Adipose tissue (tissue), 3 donors: Measurements from ENCODE around the gene MMP12. TPM values are rescaled to one million over a fixed set of nuclear protein-coding genes. Genes with fewer than 3 reads are reported as not detected.

Experiments used
- H3K27ac ChIP-seq: one replicate; pipeline ENCODE4 v1.5.1; 2013; ENCODE audit warnings: low read depth, low read length
- WGBS, 3 donors: extraction: QIAGEN DNeasy Blood & Tissue Kit; methylation state at CpG; one replicate each; pipeline ENCODE4 v1.1.7; 2013; 5-methylcytosine and 5-hydroxymethylcytosine counted together
- polyA plus RNA-seq, 3 donors: library from polyadenylated mRNA; stranded (reverse); fragments of 200-250 nt; gene quantifications; one replicate each; pipeline ENCODE4 v1.2.3, GENCODE V29; 2013
- donor health status: healthy with polysubstance abuse.
- donor health status: Bipolar disorder and iron deficiency.
- donor health status: healthy.

Gene MMP12
- polyA plus RNA-seq, 3 donors, result 0.09 to 0.19 TPM; not detected in 1

GRCh38 chr11:102864724-102865123 is 10.1 kb downstream of the MMP12 start:
- H3K27ac ChIP-seq, result no peak overlapping the region
- WGBS, 3 donors, result 83 to 98% (median 90%) methylated on average over 1 of the region's 1 CpG

- WGBS, 3 donors, result 56 to 84% (median 74%) methylated on average over 2 of the region's 2 CpGs
- H3K27ac ChIP-seq, result no peak overlapping the region
Observed at GRCh38 chr11:102853956-102854355, 20.8 kb downstream of the MMP12 start.

GRCh38 chr11:102853055-102853454 is 21.7 kb downstream of the MMP12 start:
- no peak overlapping the region for H3K27ac ChIP-seq
- 74 to 85% (median 77%) methylated on average over 3 of the region's 3 CpGs for WGBS, 3 donors

GRCh38 chr11:102850973-102851745 is 23.6 kb downstream of the MMP12 start:
- 60 to 74% (median 71%) methylated on average over 7 of the region's 7 CpGs for WGBS, 3 donors

GRCh38 chr11:102849311-102849710 is 25.5 kb downstream of the MMP12 start:
- H3K27ac ChIP-seq, result no peak overlapping the region
- 24 to 59% (median 37%) methylated on average over 1 of the region's 1 CpG for WGBS, 3 donors

More at GRCh38 chr11:102850973-102851745, 23.6 kb downstream of the MMP12 start:
- H3K27ac ChIP-seq, result no peak overlapping the region

- 22 to 66% (median 52%) methylated on average over 3 of the region's 3 CpGs for WGBS, 3 donors
- no peak overlapping the region for H3K27ac ChIP-seq
Observed at GRCh38 chr11:102846292-102846691, 28.5 kb downstream of the MMP12 start.

GRCh38 chr11:102843489-102843888 is 31.3 kb downstream of the MMP12 start, which contains the start of gene MMP3:
TSS of gene MMP3 (minus strand) at chr11:102843609. CDS start at chr11:102843546, 63 bp downstream.
- WGBS, 3 donors, result 66 to 86% (median 79%) methylated on average over 4 of the region's 4 CpGs
- H3K27ac ChIP-seq, result no peak within 1 kb of the TSS

- H3K27ac ChIP-seq, result no peak overlapping the region
- 41 to 54% (median 49%) methylated on average over 1 of the region's 1 CpG for WGBS, 3 donors
Observed at GRCh38 chr11:102842930-102843329, 31.9 kb downstream of the MMP12 start.

- WGBS, 3 donors, result 15 to 53% (median 45%) methylated on average over 5 of the region's 5 CpGs
- no peak overlapping the region for H3K27ac ChIP-seq
Observed at GRCh38 chr11:102840018-102840417, 34.8 kb downstream of the MMP12 start.

- 64 to 74% (median 65%) methylated on average over 2 of the region's 2 CpGs for WGBS, 3 donors
- H3K27ac ChIP-seq, result no peak overlapping the region
Observed at GRCh38 chr11:102837646-102838045, 37.1 kb downstream of the MMP12 start.

GRCh38 chr11:102837156-102837555 is 37.6 kb downstream of the MMP12 start:
- WGBS, 3 donors, result 74 to 88% (median 77%) methylated on average over 2 of the region's 2 CpGs
- no peak overlapping the region for H3K27ac ChIP-seq

GRCh38 chr11:102836290-102836875 is 38.4 kb downstream of the MMP12 start:
- no peak overlapping the region for H3K27ac ChIP-seq
- WGBS, 3 donors, result 35 to 60% (median 59%) methylated on average over 3 of the region's 3 CpGs

- WGBS, 3 donors, result 75 to 86% (median 79%) methylated on average over 2 of the region's 2 CpGs
Observed at GRCh38 chr11:102833731-102834130, 41.1 kb downstream of the MMP12 start.

GRCh38 chr11:102832612-102833011 is 42.2 kb downstream of the MMP12 start:
- 92 to 95% (median 92%) methylated on average over 7 of the region's 7 CpGs for WGBS, 3 donors
- no peak overlapping the region for H3K27ac ChIP-seq

More at GRCh38 chr11:102833731-102834130, 41.1 kb downstream of the MMP12 start:
- no peak overlapping the region for H3K27ac ChIP-seq

- whole genome bisulfite sequencing, 3 donors, result 38 to 43% (median 39%) methylated on average over 38 of the region's 38 CpGs
- no peak overlapping the region for H3K27ac ChIP-seq
Observed at GRCh38 chr11:102831489-102832440, 43.0 kb downstream of the MMP12 start.

- 53 to 56% (median 54%) methylated on average over 2 of the region's 2 CpGs for WGBS, 3 donors
- H3K27ac ChIP-seq, result no peak overlapping the region
Observed at GRCh38 chr11:102831128-102831488, 43.7 kb downstream of the MMP12 start.

- no peak overlapping the region for H3K27ac ChIP-seq
- WGBS, 3 donors, result 60 to 68% (median 60%) methylated on average over 5 of the region's 5 CpGs
Observed at GRCh38 chr11:102830001-102830727, 44.6 kb downstream of the MMP12 start.
